ENCODE data around the gene EDRF1. TPM values are rescaled to one million over a fixed set of nuclear protein-coding genes. Genes with fewer than 3 reads are reported as not detected.

EDRF1 gene
- total RNA-seq, 4 donors from 2014 or later = 20.1 to 29.0 (median 24.3) TPM

GRCh38 chr10:125775491-125776106, 56.1 kb downstream of the EDRF1 start, which contains the start of gene MMP21:
MMP21 (minus strand) TSS chr10:125775821; CDS start chr10:125775821, 0 bp downstream.
- Histone ChIP-seq H3K27me3 (peaks cover 0 to 3% of the 10 kb centered on the region in 2 donors), H3K9me3 (peaks cover 0 to 7% (median 0%) of the 10 kb centered on the region in 4 donors), H3K27ac (no peak within 1 kb of the TSS), H3K4me3 (no peak within 1 kb of the TSS), H3K4me1 (no peaks in the 10 kb centered on the region), H3K36me3 (no peaks in the 10 kb centered on the region)
- DNase-seq (ENCODE audit: low spot score in 2 of 2) = no peak
- 93 to 96% methylated on average over 16 to 22 of the region's 26 CpGs for WGBS, 2 donors
- TF ChIP-seq EP300 (IDR thresholded peaks at IDR 0.05) (no peak), CTCF (IDR thresholded peaks at IDR 0.05) (no peak), POLR2A (IDR thresholded peaks at IDR 0.05) (no peak)

- WGBS, 2 donors = 93 to 95% methylated on average over 9 of the region's 9 CpGs
- Histone ChIP-seq H3K9me3 (peaks cover 0 to 7% (median 0%) of the 10 kb centered on the region in 4 donors), H3K27ac (no peak overlapping the region), H3K27me3 (peaks cover 0 to 3% of the 10 kb centered on the region in 2 donors), H3K4me1 (no peaks in the 10 kb centered on the region), H3K4me3 (no peak overlapping the region), H3K36me3 (peaks cover 0 to 8% (median 0%) of the 10 kb centered on the region in 3 donors)
- TF ChIP-seq EP300 (IDR thresholded peaks at IDR 0.05) = no peak
- TF ChIP-seq POLR2A (IDR thresholded peaks at IDR 0.05) = no peak
- no peak for TF ChIP-seq CTCF (IDR thresholded peaks at IDR 0.05)
- no peak for DNase-seq (ENCODE audit: low spot score in 2 of 2)
Observed at GRCh38 chr10:125777806-125778205, 58.3 kb downstream of the EDRF1 start.

GRCh38 chr10:125778556-125778955, 59.0 kb downstream of the EDRF1 start:
- Histone ChIP-seq H3K4me3 (no peak overlapping the region), H3K27me3 (peaks cover 0 to 3% of the 10 kb centered on the region in 2 donors), H3K36me3 (peaks cover 0 to 13% (median 0%) of the 10 kb centered on the region in 3 donors), H3K9me3 (peaks cover 0 to 7% (median 0%) of the 10 kb centered on the region in 4 donors), H3K27ac (no peak overlapping the region), H3K4me1 (no peaks in the 10 kb centered on the region)
- no peak for TF ChIP-seq EP300 (IDR thresholded peaks at IDR 0.05)
- TF ChIP-seq CTCF (IDR thresholded peaks at IDR 0.05) = no peak
- no peak for TF ChIP-seq POLR2A (IDR thresholded peaks at IDR 0.05)
- DNase-seq (ENCODE audit: low spot score in 2 of 2) = no peak
- WGBS, 2 donors = 62 to 67% methylated on average over 5 of the region's 5 CpGs

- WGBS, 2 donors = 81 to 85% methylated on average over 10 of the region's 10 CpGs
- DNase-seq (ENCODE audit: low spot score in 2 of 2) = no peak
- TF ChIP-seq CTCF (IDR thresholded peaks at IDR 0.05) (no peak), EP300 (IDR thresholded peaks at IDR 0.05) (no peak), POLR2A (IDR thresholded peaks at IDR 0.05) (no peak)
- no peaks in the 10 kb centered on the region for H3K4me1 ChIP-seq
- H3K27ac ChIP-seq = no peak overlapping the region
- no peak overlapping the region for H3K4me3 ChIP-seq
- H3K9me3 ChIP-seq = peaks cover 0 to 7% (median 0%) of the 10 kb centered on the region in 4 donors
- H3K27me3 ChIP-seq = peaks cover 0 to 2% of the 10 kb centered on the region in 2 donors
- peaks cover 0 to 13% (median 0%) of the 10 kb centered on the region in 3 donors for H3K36me3 ChIP-seq
Observed at GRCh38 chr10:125779403-125780327, 60.2 kb downstream of the EDRF1 start.
